ENCODE data around the gene GNG12.

GNG12 gene

GRCh38 chr1:67832737-67833601 lies at the start of gene GNG12:
Gene GNG12, minus strand, starts transcription at chr1:67833467. Its CDS starts 125,781 bp downstream, at chr1:67707686.
- ATAC-seq (replicated peaks) (peak; percentile 66 to 72), DNase-seq (no peak)
- Mint-ChIP-seq H3K36me3 (peaks cover 0 to 2% of the 10 kb centered on the region in 2 donors), H3K27me3 (peaks cover 52 to 80% of the 10 kb centered on the region in 2 donors), H3K9me3 (no peaks in the 10 kb centered on the region), H3K4me3 (peak within 1 kb of the TSS; percentile 77 to 83), H3K27ac (peak within 1 kb of the TSS; percentile 59), H3K4me1 (peaks cover 11 to 23% of the 10 kb centered on the region in 2 donors)

GRCh38 chr1:67882196-67882958 lies 49.1 kb upstream of the GNG12 start:
- Mint-ChIP-seq H3K27me3 (peaks cover 0 to 3% of the 10 kb centered on the region in 2 donors), H3K36me3 (no peaks in the 10 kb centered on the region), H3K4me1 (no peaks in the 10 kb centered on the region), H3K9me3 (no peaks in the 10 kb centered on the region), H3K27ac (no peak overlapping the region), H3K4me3 (no peak overlapping the region)
- DNase-seq, result no peak
- ATAC-seq (replicated peaks), result no peak

- Mint-ChIP-seq H3K36me3 (no peaks in the 10 kb centered on the region), H3K4me1 (no peaks in the 10 kb centered on the region), H3K9me3 (peaks cover 0 to 5% of the 10 kb centered on the region in 2 donors), H3K27me3 (peaks cover 0 to 1% of the 10 kb centered on the region in 2 donors), H3K4me3 (no peak overlapping the region), H3K27ac (no peak overlapping the region)
- no peak for ATAC-seq (replicated peaks)
- no peak for DNase-seq
Observed at GRCh38 chr1:67880056-67880601, 46.9 kb upstream of the GNG12 start.

- H3K9me3 Mint-ChIP-seq, result peaks cover 0 to 7% of the 10 kb centered on the region in 2 donors
- H3K27ac Mint-ChIP-seq, result no peak overlapping the region
- no peaks in the 10 kb centered on the region for H3K36me3 Mint-ChIP-seq
- H3K4me3 Mint-ChIP-seq, result no peak overlapping the region
- no peaks in the 10 kb centered on the region for H3K4me1 Mint-ChIP-seq
- DNase-seq (no peak), ATAC-seq (replicated peaks) (no peak)
- peaks cover 0 to 3% of the 10 kb centered on the region in 2 donors for H3K27me3 Mint-ChIP-seq
Observed at GRCh38 chr1:67879485-67879884, 46.2 kb upstream of the GNG12 start.

- Mint-ChIP-seq H3K4me1 (no peaks in the 10 kb centered on the region), H3K9me3 (peaks cover 1 to 10% of the 10 kb centered on the region in 2 donors), H3K4me3 (no peak overlapping the region), H3K27ac (no peak overlapping the region), H3K36me3 (peaks cover 0 to 3% of the 10 kb centered on the region in 2 donors), H3K27me3 (peaks cover 4 to 9% of the 10 kb centered on the region in 2 donors)
- no peak for DNase-seq
- no peak for ATAC-seq (replicated peaks)
Observed at GRCh38 chr1:67874501-67875111, 41.3 kb upstream of the GNG12 start.

GRCh38 chr1:67869233-67869632 lies 36.0 kb upstream of the GNG12 start:
- Mint-ChIP-seq H3K4me1 (no peaks in the 10 kb centered on the region), H3K9me3 (peaks cover 1 to 3% of the 10 kb centered on the region in 2 donors), H3K27me3 (peaks cover 14% of the 10 kb centered on the region in 2 donors), H3K4me3 (no peak overlapping the region), H3K27ac (no peak overlapping the region), H3K36me3 (peaks cover 0 to 3% of the 10 kb centered on the region in 2 donors)
- DNase-seq (no peak), ATAC-seq (replicated peaks) (no peak)

- no peaks in the 10 kb centered on the region for H3K9me3 Mint-ChIP-seq
- H3K36me3 Mint-ChIP-seq, result no peaks in the 10 kb centered on the region
- H3K27me3 Mint-ChIP-seq, result peaks cover 20 to 21% of the 10 kb centered on the region in 2 donors
- no peaks in the 10 kb centered on the region for H3K4me1 Mint-ChIP-seq
- no peak overlapping the region for H3K27ac Mint-ChIP-seq
- H3K4me3 Mint-ChIP-seq, result no peak overlapping the region
- DNase-seq (no peak), ATAC-seq (replicated peaks) (no peak)
Observed at GRCh38 chr1:67863637-67864036, 30.4 kb upstream of the GNG12 start.

GRCh38 chr1:67862685-67863084 lies 29.4 kb upstream of the GNG12 start:
- Mint-ChIP-seq H3K9me3 (no peaks in the 10 kb centered on the region), H3K36me3 (no peaks in the 10 kb centered on the region), H3K27me3 (peaks cover 21 to 24% of the 10 kb centered on the region in 2 donors)

GRCh38 chr1:67861856-67862516 lies 28.7 kb upstream of the GNG12 start:
- H3K27me3 Mint-ChIP-seq, result peaks cover 21 to 24% of the 10 kb centered on the region in 2 donors
- no peaks in the 10 kb centered on the region for H3K36me3 Mint-ChIP-seq
- ATAC-seq (replicated peaks) (no peak), DNase-seq (no peak)
- H3K27ac Mint-ChIP-seq, result no peak overlapping the region
- H3K9me3 Mint-ChIP-seq, result no peaks in the 10 kb centered on the region
- no peak overlapping the region for H3K4me3 Mint-ChIP-seq
- H3K4me1 Mint-ChIP-seq, result no peaks in the 10 kb centered on the region

More at GRCh38 chr1:67862685-67863084, 29.4 kb upstream of the GNG12 start:
- H3K4me1 Mint-ChIP-seq, result no peaks in the 10 kb centered on the region
- no peak overlapping the region for H3K4me3 Mint-ChIP-seq
- DNase-seq (no peak), ATAC-seq (replicated peaks) (no peak)
- H3K27ac Mint-ChIP-seq, result no peak overlapping the region

GRCh38 chr1:67860776-67861175 lies 27.5 kb upstream of the GNG12 start:
- Mint-ChIP-seq H3K4me3 (no peak overlapping the region), H3K4me1 (no peaks in the 10 kb centered on the region), H3K27ac (no peak overlapping the region), H3K9me3 (no peaks in the 10 kb centered on the region), H3K36me3 (no peaks in the 10 kb centered on the region), H3K27me3 (peaks cover 21 to 24% of the 10 kb centered on the region in 2 donors)
- ATAC-seq (replicated peaks) (no peak), DNase-seq (no peak)

- DNase-seq (no peak), ATAC-seq (replicated peaks) (no peak)
- no peaks in the 10 kb centered on the region for H3K36me3 Mint-ChIP-seq
Observed at GRCh38 chr1:67856921-67857320, 23.7 kb upstream of the GNG12 start.

GRCh38 chr1:67855961-67856360 lies 22.7 kb upstream of the GNG12 start:
- ATAC-seq (replicated peaks), result no peak
- Mint-ChIP-seq H3K27me3 (peaks cover 4 to 7% of the 10 kb centered on the region in 2 donors), H3K4me3 (no peak overlapping the region), H3K36me3 (no peaks in the 10 kb centered on the region), H3K4me1 (peaks cover 0 to 1% of the 10 kb centered on the region in 2 donors), H3K27ac (no peak overlapping the region), H3K9me3 (no peaks in the 10 kb centered on the region)
- no peak for DNase-seq

More at GRCh38 chr1:67856921-67857320, 23.7 kb upstream of the GNG12 start:
- Mint-ChIP-seq H3K4me1 (peaks cover 0 to 1% of the 10 kb centered on the region in 2 donors), H3K27me3 (peaks cover 4 to 7% of the 10 kb centered on the region in 2 donors), H3K4me3 (no peak overlapping the region), H3K27ac (no peak overlapping the region), H3K9me3 (no peaks in the 10 kb centered on the region)

- H3K36me3 Mint-ChIP-seq, result no peaks in the 10 kb centered on the region
- H3K27me3 Mint-ChIP-seq, result peaks cover 4 to 7% of the 10 kb centered on the region in 2 donors
- H3K4me1 Mint-ChIP-seq, result peaks cover 0 to 1% of the 10 kb centered on the region in 2 donors
- ATAC-seq (replicated peaks) (no peak), DNase-seq (no peak)
- H3K27ac Mint-ChIP-seq, result no peak overlapping the region
- H3K4me3 Mint-ChIP-seq, result no peak overlapping the region
- H3K9me3 Mint-ChIP-seq, result no peaks in the 10 kb centered on the region
Observed at GRCh38 chr1:67855444-67855843, 22.2 kb upstream of the GNG12 start.
